ENCODE data around the gene KCNH1.

- TF ChIP-seq CTCF (IDR thresholded peaks at IDR 0.05): no peak
- no peak for TF ChIP-seq POLR2A (IDR thresholded peaks at IDR 0.05)
These were observed 358.7 kb downstream of the KCNH1 start for GRCh38 chr1:210775289-210775688.

All from testis (tissue), 2 donors.